Measurements from ENCODE around the gene FMN1.

The FMN1 gene

GRCh38 chr15:32993285-32993684 is 201.2 kb downstream of the FMN1 start:
- TF ChIP-seq CTCF (conservative IDR thresholded peaks at IDR 0.05; ENCODE audit: low read depth) = no peak
- ChIA-PET POLR2A (ENCODE audit: low non-redundant PET) (no interaction called here), CTCF (interaction anchor here (0.5 to 4.7 kb wide), 5 partner anchors 25 to 331 kb away, joined by 3 to 31 read pairs (median 3); no protein-coding TSS in a partner anchor)
- no peak overlapping the region for H3K27ac ChIP-seq
- no peak for DNase-seq (ENCODE audit: low spot score)

DNA sequence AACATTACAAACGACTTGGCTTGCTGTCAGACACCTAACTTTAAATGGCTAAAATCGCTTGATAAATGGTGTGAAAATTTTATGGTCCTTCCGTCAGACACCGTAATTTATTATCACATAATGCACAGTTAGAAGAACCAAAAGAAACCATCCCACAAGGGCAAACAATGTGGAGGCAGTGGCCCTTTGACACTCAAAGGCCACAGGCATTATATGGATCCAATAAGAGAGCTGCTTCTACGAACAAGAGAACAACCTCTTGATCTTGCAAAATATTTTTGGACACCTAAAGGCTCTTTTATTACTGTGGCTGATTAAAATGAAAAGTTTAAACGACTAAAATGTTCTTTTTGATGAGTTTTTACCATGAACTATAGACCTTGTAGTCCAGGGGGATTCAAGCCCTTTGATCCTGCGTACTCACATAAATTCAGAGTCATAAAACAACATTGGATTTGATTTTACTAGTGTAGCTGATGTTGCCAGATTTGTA is 202.8 kb downstream of the FMN1 start:
- ChIA-PET POLR2A (ENCODE audit: low non-redundant PET) (no interaction called here), CTCF (no interaction called here)
- TF ChIP-seq CTCF (conservative IDR thresholded peaks at IDR 0.05; ENCODE audit: low read depth) = no peak
- H3K27ac ChIP-seq = no peak overlapping the region
- DNase-seq (ENCODE audit: low spot score) = no peak

GRCh38 chr15:32990071-32990470 is 204.4 kb downstream of the FMN1 start:
- no peak overlapping the region for H3K27ac ChIP-seq
- CTCF ChIA-PET = no interaction called here
- TF ChIP-seq CTCF (conservative IDR thresholded peaks at IDR 0.05; ENCODE audit: low read depth) = no peak
- POLR2A ChIA-PET (ENCODE audit: low non-redundant PET) = interaction anchor here (0.6 kb wide), 1 partner anchor 150 kb away, joined by 3 read pairs; no protein-coding TSS in a partner anchor
- no peak for DNase-seq (ENCODE audit: low spot score)

DNA sequence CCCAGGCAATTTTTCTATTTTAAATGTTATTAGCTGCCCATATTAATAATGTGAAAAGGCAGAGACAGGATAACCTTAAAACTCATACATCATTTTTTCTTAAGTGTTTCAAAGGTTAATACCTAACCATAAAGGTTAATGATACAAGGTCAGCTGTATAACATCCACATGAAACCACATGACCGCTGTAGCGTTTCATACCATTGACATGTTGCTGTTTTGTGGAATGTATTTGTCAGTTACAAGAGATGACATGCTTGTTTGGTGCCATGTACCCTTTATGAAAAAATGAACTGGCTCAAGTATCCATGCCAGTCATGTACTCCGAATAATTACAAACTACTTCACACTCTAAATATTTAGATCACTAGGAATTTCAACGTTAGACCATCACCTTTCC is 207.4 kb downstream of the FMN1 start:
- no peak for TF ChIP-seq CTCF (conservative IDR thresholded peaks at IDR 0.05; ENCODE audit: low read depth)
- ChIA-PET POLR2A (ENCODE audit: low non-redundant PET) (no interaction called here), CTCF (interaction anchor here (0.7 kb wide), 1 partner anchor 18 kb away, joined by 3 read pairs; no protein-coding TSS in a partner anchor)
- no peak overlapping the region for H3K27ac ChIP-seq
- no peak for DNase-seq (ENCODE audit: low spot score)

DNA sequence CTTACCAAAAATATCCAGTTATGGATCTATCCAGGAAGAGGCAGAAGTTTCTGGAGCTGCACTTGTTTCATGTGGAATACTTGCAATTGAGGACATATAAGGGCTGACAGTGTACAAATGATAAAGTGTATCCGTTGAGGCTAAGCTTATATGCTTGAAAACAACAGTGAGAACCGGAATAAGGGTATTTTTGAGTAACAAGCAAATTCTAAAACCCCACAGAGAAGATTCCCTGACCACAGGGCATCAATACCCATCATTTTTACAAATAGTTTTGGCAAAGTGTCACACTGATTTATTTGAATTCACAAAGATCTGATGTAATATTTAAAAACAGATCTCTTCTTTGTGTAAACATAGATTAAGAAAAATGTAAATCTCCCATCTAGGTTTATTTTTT is 208.4 kb downstream of the FMN1 start:
- TF ChIP-seq CTCF (conservative IDR thresholded peaks at IDR 0.05; ENCODE audit: low read depth) = no peak
- H3K27ac ChIP-seq = no peak overlapping the region
- POLR2A ChIA-PET (ENCODE audit: low non-redundant PET) = no interaction called here
- CTCF ChIA-PET = interaction anchor here (1.2 kb wide), 1 partner anchor 35 kb away, joined by 3 read pairs; no protein-coding TSS in a partner anchor
- DNase-seq (ENCODE audit: low spot score) = no peak

GRCh38 chr15:32983679-32984078 is 210.8 kb downstream of the FMN1 start:
- no peak overlapping the region for H3K27ac ChIP-seq
- DNase-seq (ENCODE audit: low spot score) = no peak
- ChIA-PET POLR2A (ENCODE audit: low non-redundant PET) (interaction anchor here (0.6 kb wide), 1 partner anchor 294 kb away, joined by 8 read pairs; no protein-coding TSS in a partner anchor), CTCF (no interaction called here)
- TF ChIP-seq CTCF (conservative IDR thresholded peaks at IDR 0.05; ENCODE audit: low read depth) = no peak
